GM21619 (cell line): ENCODE results near the gene TREML2.
"Not testable (repeated sequence)": the region's sequence is repeated elsewhere in the genome, so short reads cannot be mapped to it uniquely, and the experiment has no call there.

Experiments used
- ATAC-seq: cut with Tn5 transposase; IDR thresholded peaks from one replicate; pipeline ENCODE4 v1.9.1; 2021; ENCODE audit not compliant: unreplicated experiment

Gene TREML2

GRCh38 chr6:41208439-41209106 is 7.6 kb upstream of the TREML2 start:
- ATAC-seq = no peak

DNA sequence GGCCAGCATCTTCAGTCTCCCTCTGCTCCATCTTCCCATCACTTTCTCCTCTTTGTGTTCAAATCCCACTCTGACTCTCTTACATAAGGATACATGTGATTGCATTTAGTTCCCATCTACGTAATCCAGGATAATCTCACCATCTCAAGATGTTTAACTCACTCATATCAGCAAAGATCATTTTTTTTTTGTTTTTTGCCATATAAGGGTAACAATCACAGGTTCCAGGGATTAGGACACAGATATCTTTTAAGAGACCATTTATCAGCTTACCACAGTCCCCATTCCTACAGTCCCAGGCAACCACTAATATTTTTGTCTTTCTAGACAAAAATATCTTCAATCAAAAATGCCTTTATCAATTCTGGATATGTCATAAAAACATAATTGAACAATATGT is 3.2 kb upstream of the TREML2 start:
- no peak for ATAC-seq

GRCh38 chr6:41201764-41202173 is 820 bp upstream of the TREML2 start:
- no peak for ATAC-seq

- ATAC-seq = peak; percentile 17
Measured at GRCh38 chr6:41200296-41200900, 551 bp downstream of the TREML2 start.

DNA sequence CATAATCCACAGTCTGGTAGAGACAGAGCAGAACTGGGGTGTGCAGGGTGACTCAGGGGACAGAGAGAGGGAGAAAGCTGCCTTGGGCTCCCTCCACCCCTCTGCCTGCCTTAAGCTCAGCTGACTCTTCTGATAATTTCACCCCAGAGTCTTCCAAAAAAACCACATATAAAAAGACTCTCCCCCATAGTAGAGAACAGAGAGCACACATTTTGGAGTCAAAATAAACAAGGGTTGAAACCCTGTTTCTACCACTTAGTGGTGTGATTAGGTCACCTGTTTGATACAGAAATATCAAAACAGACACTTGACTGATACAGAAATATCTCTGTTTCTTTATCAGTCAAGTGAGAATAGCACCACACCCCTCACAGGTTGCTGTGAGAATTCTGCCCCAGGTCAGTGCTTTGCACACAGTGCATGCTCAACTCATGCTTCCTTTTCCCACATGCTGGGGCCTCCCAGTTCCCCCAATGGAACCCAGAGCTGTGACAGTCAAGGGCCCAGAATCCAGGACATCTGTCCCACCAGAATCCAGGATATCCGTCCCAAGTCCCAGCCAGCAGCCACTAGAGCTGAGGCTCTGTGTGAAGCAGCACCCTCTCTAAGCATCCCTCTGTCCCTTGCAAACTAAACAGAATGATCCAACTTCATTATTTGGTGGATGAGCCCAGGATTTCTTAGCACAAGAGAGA is 1.2 kb downstream of the TREML2 start:
- ATAC-seq = peak; percentile 47

GRCh38 chr6:41197234-41197633 is 3.7 kb downstream of the TREML2 start:
- no peak for ATAC-seq

- ATAC-seq = no peak
Measured at GRCh38 chr6:41194386-41194785, 6.6 kb downstream of the TREML2 start.

GRCh38 chr6:41193884-41194283 is 7.1 kb downstream of the TREML2 start:
- no peak for ATAC-seq

DNA sequence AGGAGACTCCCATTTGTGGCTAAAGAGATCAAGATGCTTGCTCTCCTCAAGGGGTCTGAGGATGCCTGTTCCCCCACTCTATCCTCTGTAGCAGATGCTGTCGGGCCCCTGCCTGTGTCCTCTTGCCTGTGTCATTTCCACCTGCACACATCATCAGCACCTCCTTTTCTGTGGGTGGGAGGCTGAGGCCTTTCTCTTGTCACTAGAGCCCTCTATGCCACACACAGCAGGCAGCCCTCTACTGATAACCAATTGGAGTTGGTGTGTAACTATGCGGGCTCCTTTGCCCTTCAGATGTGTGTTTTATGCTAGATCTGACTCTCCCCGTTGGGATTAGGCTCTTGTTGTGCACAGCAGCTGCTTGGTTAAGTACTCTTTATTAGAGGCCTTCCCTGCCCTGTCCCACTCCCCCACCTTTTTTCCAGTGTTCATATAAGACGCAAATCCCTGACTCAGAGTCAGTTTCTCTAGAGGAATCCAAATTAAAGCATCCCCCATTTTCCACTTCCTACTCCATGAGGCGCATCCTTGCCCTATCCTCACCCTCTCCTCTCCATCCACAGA is 7.7 kb downstream of the TREML2 start:
- no peak for ATAC-seq

DNA sequence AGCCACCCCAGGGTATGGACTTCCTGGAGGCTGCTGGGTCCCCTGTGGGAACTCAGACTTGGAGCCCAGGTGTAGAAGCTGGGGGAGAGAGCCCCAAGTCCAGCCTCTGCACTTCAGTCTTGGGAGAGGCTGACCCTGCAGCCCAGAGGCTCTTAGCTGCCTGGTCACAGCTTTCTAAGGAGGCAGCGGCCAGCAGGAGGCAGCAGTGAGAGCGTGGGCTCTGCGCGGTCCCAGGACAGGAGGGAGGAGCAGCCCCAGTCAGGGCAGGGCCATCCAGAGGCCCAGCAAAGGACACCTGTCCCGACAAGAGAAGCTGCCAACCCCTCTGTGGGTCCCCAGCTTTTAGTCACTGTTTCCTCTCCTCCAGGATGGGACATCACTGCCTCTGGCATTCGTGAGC is 9.4 kb downstream of the TREML2 start:
- ATAC-seq = no peak

- ATAC-seq = no peak
Measured at GRCh38 chr6:41190791-41191190, 10.2 kb downstream of the TREML2 start.

DNA sequence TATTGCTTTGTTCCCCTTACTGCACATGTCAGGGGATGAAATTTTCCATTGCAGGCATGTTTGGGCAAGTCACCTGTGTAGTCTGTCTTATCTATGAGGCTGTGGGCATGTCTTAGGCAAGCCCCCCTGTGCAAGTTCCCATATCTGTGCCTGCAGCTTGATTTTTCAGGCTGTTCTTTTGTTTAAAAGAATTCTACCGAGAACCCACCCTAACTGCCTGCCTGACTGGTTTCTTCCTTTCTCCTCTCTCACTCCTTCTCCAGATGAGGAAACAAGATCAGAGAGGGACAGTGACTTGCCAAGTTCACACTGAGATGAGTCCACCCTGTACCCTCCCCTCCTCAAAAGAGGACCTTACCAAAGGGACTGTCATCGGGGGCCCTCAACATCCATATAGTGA is 11.0 kb downstream of the TREML2 start:
- ATAC-seq = no peak

GRCh38 chr6:41189046-41189445 is 11.9 kb downstream of the TREML2 start:
- not testable (repeated sequence) for ATAC-seq

DNA sequence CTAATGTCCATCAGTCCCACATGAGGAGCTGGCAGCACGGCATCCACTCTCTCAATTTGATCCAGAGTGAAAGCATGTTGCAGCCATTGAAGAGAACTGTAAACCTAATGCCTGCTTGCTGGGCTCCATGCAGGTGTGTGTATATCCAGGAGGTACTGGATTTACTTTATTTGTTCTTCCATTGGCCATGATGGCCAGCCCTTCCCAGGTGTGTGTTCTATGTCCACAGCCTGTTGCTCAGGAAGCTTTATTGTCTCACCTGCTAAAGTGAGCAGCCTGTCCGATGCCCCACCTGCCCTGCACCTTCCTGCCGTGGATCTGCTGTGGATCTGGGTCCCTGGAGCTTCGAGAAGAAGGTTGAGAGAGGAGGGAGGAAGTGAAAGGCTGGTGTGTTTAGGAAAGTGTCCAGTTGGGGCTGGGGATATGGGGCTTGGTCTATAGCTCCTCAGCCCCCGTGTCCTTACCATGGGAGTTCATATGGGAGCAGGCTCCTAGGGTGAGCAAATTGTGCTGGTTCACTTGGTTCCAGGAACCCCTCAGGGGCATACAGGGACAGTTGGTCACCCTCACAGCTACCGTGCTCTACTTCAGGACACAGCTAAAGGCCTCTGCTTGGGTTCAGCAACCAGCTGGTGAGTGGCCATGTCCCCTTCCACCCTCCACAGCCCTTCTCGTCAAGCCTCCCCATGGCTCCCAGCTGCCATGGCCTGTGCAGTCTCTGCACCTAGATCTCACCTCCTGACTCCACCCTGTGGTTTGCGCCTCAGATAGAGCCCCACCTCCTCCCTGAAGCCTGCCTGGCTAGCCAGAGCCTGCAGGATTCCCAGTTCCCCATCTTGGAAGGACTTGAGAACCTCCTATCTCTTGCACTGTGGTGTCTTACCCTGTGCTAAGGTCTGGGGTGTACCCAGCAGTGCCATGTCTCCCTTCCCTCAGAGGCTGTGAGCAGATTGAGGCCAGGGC is 12.7 kb downstream of the TREML2 start:
- no peak for ATAC-seq

GRCh38 chr6:41186031-41186562 is 14.9 kb downstream of the TREML2 start:
- no peak for ATAC-seq

DNA sequence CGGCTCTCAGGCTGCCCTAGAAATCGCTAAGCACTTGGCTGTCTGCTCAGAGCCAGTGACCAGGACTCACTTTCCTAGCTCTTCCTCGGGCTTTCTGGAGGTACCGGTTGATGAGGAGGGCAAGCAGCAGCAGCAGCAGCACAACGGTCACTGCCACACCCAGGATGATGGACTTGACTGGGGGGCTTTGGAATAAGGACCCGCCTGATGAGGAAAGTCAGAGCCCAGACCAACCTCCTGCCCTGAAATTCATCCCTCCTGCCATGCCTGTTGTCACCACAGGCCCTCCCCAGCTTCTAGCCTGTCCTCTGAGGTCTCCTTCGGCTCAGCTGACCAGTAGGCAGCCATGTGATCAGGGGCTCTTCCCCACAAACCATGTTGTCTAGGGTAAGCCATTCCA is 16.2 kb downstream of the TREML2 start:
- ATAC-seq = no peak

DNA sequence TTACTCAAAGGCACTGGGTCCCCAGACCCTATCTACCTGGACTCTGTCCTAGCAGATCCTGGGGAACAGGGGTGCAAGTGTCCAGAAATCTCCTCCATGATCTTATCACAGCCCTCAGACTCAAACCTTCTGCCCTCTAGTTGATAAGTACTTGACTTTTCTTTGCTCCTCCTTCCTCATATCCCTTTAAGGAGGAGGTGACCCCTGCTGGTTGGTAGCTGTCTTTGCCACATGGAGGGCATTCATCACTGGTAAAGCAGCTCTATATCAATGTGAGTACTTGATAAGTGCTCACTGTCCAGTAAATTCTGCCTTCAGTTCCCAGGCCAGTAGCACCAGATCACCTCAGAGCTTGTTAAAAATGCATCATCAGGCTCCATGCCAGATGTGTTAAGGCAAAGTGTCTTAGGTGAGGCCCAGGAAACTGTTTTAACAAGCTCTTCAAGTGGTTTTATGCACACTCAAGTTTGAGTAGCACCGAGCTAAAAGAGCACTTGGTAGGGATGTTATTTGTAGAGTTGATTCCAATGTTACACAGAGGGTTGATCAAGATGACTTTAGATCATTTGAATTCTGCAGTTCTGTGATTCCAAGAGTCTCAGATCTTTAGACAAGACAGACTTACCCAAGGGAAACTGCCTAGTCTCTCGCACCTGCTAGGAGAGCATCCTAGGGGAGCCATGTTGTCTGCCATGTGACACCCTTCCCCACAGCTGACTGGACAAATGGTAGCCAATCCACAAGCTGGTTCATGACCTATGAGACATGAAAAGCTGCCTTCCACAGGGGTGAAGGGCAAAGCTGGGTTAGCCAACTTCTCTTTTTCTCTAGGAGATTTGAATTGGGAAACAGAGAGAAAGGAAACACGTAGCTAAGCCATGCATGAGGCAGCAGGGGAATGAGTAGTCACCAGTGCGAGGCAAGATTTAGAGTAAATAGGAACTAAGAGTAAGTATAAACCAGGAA is 18.6 kb downstream of the TREML2 start:
- no peak for ATAC-seq

DNA sequence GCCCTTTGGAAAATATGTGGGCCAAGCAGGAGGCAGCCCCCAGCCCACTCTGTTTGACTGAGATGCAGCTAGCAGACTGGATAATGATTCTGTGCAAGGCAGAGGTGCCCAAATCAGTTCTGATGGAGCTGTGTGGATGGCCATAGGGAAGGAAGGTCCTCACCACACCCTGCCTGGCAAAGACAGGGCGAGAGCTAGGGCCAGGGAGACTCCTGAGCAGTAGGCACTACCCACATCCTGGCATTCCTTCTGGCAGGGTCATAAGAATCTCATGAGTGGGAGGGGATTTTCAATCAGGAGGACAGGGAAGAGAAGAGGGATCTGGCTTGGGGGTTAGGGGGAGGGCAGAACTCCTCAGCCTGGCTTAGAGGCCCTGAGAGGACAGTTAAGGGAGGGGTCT is 19.4 kb downstream of the TREML2 start:
- ATAC-seq = no peak

- no peak for ATAC-seq
Measured at GRCh38 chr6:41179163-41179562, 21.8 kb downstream of the TREML2 start.

DNA sequence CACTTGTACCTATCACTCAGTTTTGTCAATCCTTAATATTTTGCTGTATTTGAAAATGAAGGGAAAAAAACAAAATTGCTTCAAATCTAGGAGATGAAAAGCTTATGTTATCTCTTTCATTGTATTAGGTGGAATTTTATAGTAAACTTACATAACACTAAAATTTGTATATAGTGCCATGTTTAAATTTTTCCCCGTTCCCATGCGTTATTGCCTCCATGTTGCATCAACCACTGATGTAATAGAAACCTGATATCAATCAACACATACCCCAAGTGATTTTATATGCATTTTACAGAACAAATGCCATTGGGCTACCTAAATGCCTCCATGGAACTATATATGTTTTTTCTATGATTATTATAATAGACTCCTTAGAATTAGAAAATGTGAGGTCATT is 23.3 kb downstream of the TREML2 start:
- no peak for ATAC-seq
